ENCODE data around the gene CLPTM1. TPM values are rescaled to one million over a fixed set of nuclear protein-coding genes. Genes with fewer than 3 reads are reported as not detected.

The CLPTM1 gene
- total RNA-seq, 4 donors from 2014 or later: 44.2 to 76.9 (median 56.3) TPM

GRCh38 chr19:44931541-44931940, 23.6 kb upstream of the CLPTM1 start:
- no peaks in the 10 kb centered on the region for H3K9me3 ChIP-seq
- TF ChIP-seq, protein P1, sequence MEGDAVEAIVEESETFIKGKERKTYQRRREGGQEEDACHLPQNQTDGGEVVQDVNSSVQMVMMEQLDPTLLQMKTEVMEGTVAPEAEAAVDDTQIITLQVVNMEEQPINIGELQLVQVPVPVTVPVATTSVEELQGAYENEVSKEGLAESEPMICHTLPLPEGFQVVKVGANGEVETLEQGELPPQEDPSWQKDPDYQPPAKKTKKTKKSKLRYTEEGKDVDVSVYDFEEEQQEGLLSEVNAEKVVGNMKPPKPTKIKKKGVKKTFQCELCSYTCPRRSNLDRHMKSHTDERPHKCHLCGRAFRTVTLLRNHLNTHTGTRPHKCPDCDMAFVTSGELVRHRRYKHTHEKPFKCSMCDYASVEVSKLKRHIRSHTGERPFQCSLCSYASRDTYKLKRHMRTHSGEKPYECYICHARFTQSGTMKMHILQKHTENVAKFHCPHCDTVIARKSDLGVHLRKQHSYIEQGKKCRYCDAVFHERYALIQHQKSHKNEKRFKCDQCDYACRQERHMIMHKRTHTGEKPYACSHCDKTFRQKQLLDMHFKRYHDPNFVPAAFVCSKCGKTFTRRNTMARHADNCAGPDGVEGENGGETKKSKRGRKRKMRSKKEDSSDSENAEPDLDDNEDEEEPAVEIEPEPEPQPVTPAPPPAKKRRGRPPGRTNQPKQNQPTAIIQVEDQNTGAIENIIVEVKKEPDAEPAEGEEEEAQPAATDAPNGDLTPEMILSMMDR (IDR thresholded peaks at IDR 0.05): no peak
- no peak for TF ChIP-seq POLR2A (IDR thresholded peaks at IDR 0.05)
- peaks cover 0 to 2% (median 0%) of the 10 kb centered on the region in 4 donors for H3K27me3 ChIP-seq
- DNase-seq: no peak
- H3K4me1 ChIP-seq: peaks cover 3 to 12% (median 4%) of the 10 kb centered on the region in 3 donors
- H3K4me3 ChIP-seq: no peak overlapping the region
- intact Hi-C loops (cut with DNase I): no loop called here
- WGBS, 2 donors: 85% methylated on average over 4 of the region's 4 CpGs
- H3K27ac ChIP-seq: no peak overlapping the region
- no peaks in the 10 kb centered on the region for H3K36me3 ChIP-seq

DNA sequence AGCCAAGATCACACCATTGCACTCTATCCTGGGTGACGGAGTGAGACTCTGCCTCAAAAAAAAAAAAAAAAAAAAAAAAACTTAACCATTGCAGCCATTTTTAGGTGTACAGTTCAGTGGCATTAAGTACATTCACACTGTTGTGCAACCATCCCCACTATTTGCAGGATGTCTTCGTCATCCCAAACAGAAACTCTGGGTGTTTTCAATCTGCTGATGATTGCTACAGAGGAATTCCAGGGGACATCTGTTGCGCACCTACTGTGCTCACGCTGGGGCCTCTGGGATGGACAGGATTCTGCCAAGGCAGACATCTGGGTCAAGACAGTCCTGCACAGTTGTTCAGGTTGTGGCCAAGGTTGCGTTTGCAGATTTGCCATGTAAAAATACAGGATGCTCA, 15.5 kb upstream of the CLPTM1 start:
- no peaks in the 10 kb centered on the region for H3K9me3 ChIP-seq
- WGBS, 2 donors: 62 to 75% methylated on average over 5 of the region's 5 CpGs
- DNase-seq: no peak
- intact Hi-C loops (cut with DNase I): no loop called here
- TF ChIP-seq, protein P1 (IDR thresholded peaks at IDR 0.05): no peak
- TF ChIP-seq POLR2A (IDR thresholded peaks at IDR 0.05): no peak
- no peak overlapping the region for H3K4me3 ChIP-seq
- H3K36me3 ChIP-seq: no peaks in the 10 kb centered on the region
- H3K4me1 ChIP-seq: no peaks in the 10 kb centered on the region
- no peak overlapping the region for H3K27ac ChIP-seq
- H3K27me3 ChIP-seq: no peaks in the 10 kb centered on the region

DNA sequence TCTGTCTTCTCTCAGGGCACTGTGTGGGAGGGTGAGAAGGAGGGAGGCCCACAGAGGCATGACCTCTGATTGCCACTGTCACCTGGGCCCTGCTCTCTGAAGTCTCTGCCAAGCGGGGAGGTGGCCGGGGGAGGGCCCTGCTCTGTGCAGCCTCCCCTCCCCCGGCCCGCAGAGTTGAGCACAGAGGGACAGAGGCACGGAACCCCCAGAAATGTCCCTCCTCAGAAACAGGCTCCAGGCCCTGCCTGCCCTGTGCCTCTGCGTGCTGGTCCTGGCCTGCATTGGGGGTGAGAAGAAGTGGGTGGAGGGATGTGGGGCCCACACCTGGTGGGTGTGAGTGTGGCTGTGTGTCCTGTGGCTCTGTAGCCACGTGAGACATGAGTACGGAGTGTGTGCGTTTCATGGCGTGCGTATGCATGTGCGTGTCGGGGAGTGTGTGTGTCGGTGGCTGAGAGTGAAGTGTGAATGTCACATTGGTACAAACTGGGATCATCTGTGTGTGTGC, 13.1 kb upstream of the CLPTM1 start, which contains the start of gene APOC4:
APOC4 (plus strand) TSS at position 171 of the 505 bp plus-strand sequence; CDS start at position 212, 41 bp downstream.
- no peaks in the 10 kb centered on the region for H3K4me1 ChIP-seq
- H3K4me3 ChIP-seq: no peak within 1 kb of the TSS
- H3K9me3 ChIP-seq: no peaks in the 10 kb centered on the region
- WGBS, 2 donors: 77 to 100% methylated on average over 2 to 8 of the region's 14 CpGs
- no peak within 1 kb of the TSS for H3K27ac ChIP-seq
- intact Hi-C loops (cut with DNase I): no loop called here
- no peak for DNase-seq
- no peaks in the 10 kb centered on the region for H3K27me3 ChIP-seq
- no peaks in the 10 kb centered on the region for H3K36me3 ChIP-seq
- no peak for TF ChIP-seq POLR2A (IDR thresholded peaks at IDR 0.05)
- TF ChIP-seq, protein P1 (IDR thresholded peaks at IDR 0.05): no peak

GRCh38 chr19:44943801-44944249, 11.4 kb upstream of the CLPTM1 start:
- TF ChIP-seq, protein P1 (IDR thresholded peaks at IDR 0.05): no peak
- TF ChIP-seq POLR2A (IDR thresholded peaks at IDR 0.05): no peak
- no peak for DNase-seq
- 29 to 44% methylated on average over 3 to 10 of the region's 10 CpGs for WGBS, 2 donors
- H3K9me3 ChIP-seq: no peaks in the 10 kb centered on the region
- intact Hi-C loops (cut with DNase I): no loop called here
- H3K4me3 ChIP-seq: no peak overlapping the region
- H3K27me3 ChIP-seq: no peaks in the 10 kb centered on the region
- no peaks in the 10 kb centered on the region for H3K4me1 ChIP-seq
- H3K36me3 ChIP-seq: no peaks in the 10 kb centered on the region
- no peak overlapping the region for H3K27ac ChIP-seq

GRCh38 chr19:44947041-44947581, 8.1 kb upstream of the CLPTM1 start:
- intact Hi-C loops (cut with DNase I): no loop called here

More at GRCh38 chr19:44947041-44947581, 8.1 kb upstream of the CLPTM1 start:
- TF ChIP-seq POLR2A (IDR thresholded peaks at IDR 0.05): no peak
- TF ChIP-seq, protein P1 (IDR thresholded peaks at IDR 0.05): no peak
- Histone ChIP-seq H3K9me3 (no peaks in the 10 kb centered on the region), H3K36me3 (peaks cover 0 to 12% (median 0%) of the 10 kb centered on the region in 3 donors), H3K27ac (no peak overlapping the region), H3K4me3 (no peak overlapping the region), H3K27me3 (no peaks in the 10 kb centered on the region), H3K4me1 (peaks cover 0 to 11% (median 5%) of the 10 kb centered on the region in 3 donors)
- DNase-seq: no peak
- WGBS, 2 donors: 75 to 85% methylated on average over 11 of the region's 13 CpGs

Data from esophagus squamous epithelium (tissue), 5 donors.